Activated CD8-positive, alpha-beta memory T cell treated with anti-CD3 and anti-CD28 coated beads for 36 hours (primary cell): ENCODE results near the gene GAP43. TPM values are rescaled to one million over a fixed set of nuclear protein-coding genes. Genes with fewer than 3 reads are reported as not detected.

ENCODE experiments used
- CTCF ChIA-PET: fragments of 350-600 bp; sonication (Branson Sonifier 250); formaldehyde crosslinking; loops from one replicate; lab custom pipeline; 2021; ENCODE audit warnings: antibody characterized with exemption; lab: Charles Lee
- POLR2A ChIA-PET: fragments of 350-600 bp; sonication (Branson Sonifier 250); formaldehyde crosslinking; loops from one replicate; lab custom pipeline; 2021; ENCODE audit warnings: antibody characterized with exemption; lab: Charles Lee
- total RNA-seq, 2 experiments: library from RNA; stranded (reverse); gene quantifications; one replicate each; pipeline ENCODE4 v1.2.3, GENCODE V29; 2021

The GAP43 gene
- total RNA-seq, 2 experiments from 2014 or later, result 0.10 TPM; not detected in 1

GRCh38 chr3:115658337-115659181 is 35.2 kb downstream of the GAP43 start:
- CTCF ChIA-PET, result interaction anchor here (1.3 kb wide), 1 partner anchor 34 kb away, joined by 4 read pairs; no protein-coding TSS in a partner anchor
- POLR2A ChIA-PET, result interaction anchor here (0.7 kb wide), 1 partner anchor 9 kb away, joined by 3 read pairs; no protein-coding TSS in a partner anchor

DNA sequence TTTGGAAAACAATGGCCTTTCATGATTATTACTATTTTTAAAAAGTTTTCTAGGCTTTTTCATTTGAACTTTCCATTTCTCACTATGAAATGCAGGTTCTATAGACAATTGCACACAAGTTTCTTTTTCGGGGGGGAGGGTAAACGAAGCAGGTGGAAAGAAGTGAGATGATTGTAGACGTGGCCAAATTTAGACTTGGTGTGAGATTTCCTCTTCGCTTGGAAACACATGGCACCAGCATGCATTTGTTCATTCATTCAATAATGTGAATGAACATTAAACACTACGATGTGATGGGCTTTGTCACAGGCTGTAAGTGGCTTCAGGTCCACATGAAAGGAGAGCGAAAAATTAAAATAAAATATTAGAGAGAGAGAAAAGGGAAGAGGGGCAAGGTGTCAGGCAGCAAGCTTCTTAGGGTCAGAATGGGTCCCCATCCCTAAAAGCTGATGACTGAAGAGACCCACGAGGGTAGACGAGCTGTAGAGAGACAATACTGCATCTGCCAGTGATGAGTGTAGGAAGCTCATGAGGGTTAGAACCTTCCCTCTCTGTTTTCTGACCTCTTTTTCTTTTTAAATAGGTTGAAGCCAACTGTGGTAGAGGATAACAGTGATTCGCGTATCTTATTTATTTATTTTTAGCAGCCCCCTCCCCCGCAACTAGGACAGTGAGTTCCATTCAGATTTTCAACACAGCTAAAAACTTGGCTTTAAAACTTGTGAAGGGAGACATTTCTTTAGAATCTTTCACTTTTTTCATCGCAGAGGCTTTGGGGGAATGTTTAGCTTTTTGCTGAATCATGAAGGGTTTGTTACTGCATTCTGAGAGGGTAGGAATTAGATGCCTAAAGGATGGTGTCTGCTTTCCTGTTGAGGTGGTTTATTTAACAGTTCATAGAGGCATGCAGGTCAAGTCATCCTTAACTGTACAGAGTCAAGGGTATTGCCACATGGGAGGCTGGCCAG is 36.2 kb downstream of the GAP43 start:
- CTCF ChIA-PET, result no interaction called here
- POLR2A ChIA-PET, result interaction anchor here (0.7 kb wide), 1 partner anchor 8 kb away, joined by 3 read pairs; no protein-coding TSS in a partner anchor

- POLR2A ChIA-PET, result no interaction called here
- CTCF ChIA-PET, result no interaction called here
Observed at GRCh38 chr3:115660646-115661337, 37.5 kb downstream of the GAP43 start.

DNA sequence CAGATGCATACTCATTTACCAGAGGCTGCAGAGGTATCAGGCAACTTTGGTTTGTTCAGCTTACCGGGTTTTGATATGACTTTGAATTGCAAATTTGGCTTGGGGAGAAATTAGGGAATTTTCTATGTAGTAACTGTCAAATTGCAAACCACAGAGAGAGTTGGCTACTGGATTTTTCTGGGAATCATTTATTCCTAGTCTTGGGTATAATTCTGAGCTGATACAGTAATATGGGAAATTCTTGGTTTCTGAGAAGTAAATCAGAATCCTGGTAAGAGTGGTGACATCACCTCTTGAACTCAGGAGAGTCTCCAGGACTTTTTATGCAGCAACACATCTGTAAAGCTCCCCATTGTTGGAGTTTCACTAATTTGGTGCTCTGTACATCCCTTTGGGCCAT is 39.0 kb downstream of the GAP43 start:
- CTCF ChIA-PET, result interaction anchor here (0.6 kb wide), 1 partner anchor 896 kb away, joined by 3 read pairs; no protein-coding TSS in a partner anchor

DNA sequence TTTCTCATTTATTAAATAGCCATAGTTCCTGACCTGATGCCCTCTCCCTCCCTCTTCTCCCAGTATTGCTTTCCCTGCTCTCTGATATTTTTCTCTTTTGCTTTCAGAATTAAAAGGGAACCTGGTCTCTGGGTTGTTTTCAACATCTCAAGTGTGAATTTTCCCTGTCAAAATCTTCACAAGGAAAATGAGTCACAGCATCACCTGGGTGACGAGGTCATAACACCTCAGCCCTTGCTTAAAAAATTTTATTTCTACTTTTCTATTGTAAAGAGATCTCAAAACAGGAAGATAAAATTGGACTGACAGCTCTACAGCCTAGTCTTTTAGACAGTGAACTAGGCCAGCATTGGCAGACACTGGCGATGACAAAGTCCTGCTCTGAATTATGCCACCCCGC is 40.1 kb downstream of the GAP43 start:
- CTCF ChIA-PET, result no interaction called here
- POLR2A ChIA-PET, result no interaction called here

More for the DNA sequence above, 39.0 kb downstream of the GAP43 start:
- POLR2A ChIA-PET, result interaction anchor here (1.0 kb wide), 1 partner anchor 122 kb away, joined by 6 read pairs; no protein-coding TSS in a partner anchor

- ChIA-PET POLR2A (no interaction called here), CTCF (interaction anchor here (0.7 kb wide), 1 partner anchor 46 kb away, joined by 3 read pairs; no protein-coding TSS in a partner anchor)
Observed at GRCh38 chr3:115666081-115666480, 42.8 kb downstream of the GAP43 start.

DNA sequence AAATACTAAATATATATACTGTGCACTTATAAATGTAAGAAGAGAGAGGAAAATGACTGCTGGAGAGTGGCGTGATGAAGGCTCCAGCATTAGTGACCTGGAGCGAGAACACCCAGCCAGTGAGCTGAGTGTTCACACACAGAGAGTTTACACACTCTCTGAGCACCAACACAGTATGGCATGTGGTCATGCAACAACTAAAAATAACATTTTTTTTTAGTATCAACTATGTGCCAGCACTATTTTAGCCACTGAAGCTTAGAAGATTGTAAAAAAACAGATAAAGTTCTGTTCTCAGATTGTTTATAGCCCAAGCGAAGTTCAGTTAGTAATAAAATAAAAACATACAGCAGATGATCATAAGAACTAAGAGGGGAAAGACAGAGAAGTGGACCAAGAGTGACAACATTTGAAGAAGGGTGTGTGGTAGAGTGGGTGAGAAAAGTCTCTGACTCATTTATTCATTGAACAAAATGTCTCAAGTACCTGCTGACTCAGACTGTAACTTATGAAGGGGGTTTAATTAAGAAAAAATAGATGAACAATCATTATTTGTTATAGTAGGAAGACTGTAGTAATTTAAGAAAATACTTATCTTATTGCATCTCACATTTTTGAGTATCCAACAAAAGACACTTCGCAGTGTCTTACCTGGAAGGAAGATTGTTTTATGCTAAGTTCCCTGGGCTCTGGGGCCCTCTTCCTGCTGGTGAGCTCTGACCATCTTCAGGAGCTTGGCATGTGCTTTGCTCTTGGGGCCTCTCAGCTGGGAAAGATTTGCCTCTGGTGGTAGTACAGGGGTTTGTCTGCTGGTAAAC is 43.8 kb downstream of the GAP43 start:
- POLR2A ChIA-PET, result interaction anchor here (0.5 to 0.7 kb wide), 2 partner anchors 8 to 105 kb away, joined by 3 read pairs; no protein-coding TSS in a partner anchor
- CTCF ChIA-PET, result no interaction called here

- CTCF ChIA-PET, result no interaction called here
- POLR2A ChIA-PET, result interaction anchor here (0.7 kb wide), 1 partner anchor 105 kb away, joined by 3 read pairs; no protein-coding TSS in a partner anchor
Observed at GRCh38 chr3:115667738-115668065, 44.4 kb downstream of the GAP43 start.

GRCh38 chr3:115670911-115671310 is 47.6 kb downstream of the GAP43 start:
- ChIA-PET POLR2A (no interaction called here), CTCF (no interaction called here)

DNA sequence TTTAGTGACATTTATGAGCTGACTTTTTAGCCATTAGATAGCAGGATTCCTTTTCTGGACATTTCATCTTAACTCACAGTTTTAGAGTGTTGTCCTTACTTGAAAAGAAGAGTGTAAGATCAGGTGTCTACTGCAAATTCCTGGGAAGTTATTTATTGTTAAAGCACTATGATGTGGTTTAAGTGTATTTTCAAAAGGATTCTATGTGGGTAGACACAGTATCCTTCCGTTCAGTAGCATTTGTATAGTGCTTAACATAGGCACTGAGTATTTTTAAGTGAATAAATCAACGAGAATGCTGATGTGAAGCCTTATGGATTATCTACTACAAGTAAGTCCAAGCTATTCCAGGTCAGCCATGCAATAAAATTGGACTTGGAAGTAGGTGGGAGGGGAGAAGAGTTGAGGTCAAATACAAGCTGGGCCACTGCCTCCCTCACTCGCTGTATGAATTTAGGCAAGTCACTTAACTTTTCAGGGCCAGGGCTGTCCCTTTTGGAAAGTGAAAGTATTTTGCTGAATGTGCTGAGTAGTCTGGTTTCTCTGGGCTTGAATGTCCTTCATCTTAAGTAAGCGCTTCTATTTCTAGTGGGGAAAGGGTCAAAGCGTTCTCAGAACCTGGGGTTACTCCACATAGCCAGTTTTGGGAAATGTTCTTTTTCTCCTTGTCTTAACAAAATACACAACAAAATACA is 48.6 kb downstream of the GAP43 start:
- ChIA-PET POLR2A (no interaction called here), CTCF (no interaction called here)

DNA sequence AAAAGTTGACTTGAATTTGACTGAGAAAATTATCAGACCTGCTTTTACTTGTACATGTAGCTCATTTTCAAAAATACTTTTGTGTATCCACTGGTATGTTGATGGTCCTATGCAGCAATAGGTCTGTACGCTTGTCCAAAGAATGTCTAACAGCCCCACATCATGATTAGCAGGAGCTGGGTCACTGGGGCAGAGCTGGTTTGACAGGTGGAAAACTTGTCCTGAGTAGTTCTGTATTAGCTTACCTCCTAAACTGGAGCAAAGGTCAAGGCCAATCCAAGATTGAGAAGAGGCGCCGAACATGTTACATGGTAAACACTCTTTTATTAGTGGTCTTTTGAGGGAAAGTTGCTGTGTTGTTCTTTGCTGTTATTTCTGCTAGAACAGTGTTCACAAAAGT is 50.6 kb downstream of the GAP43 start:
- CTCF ChIA-PET, result no interaction called here
- POLR2A ChIA-PET, result no interaction called here

DNA sequence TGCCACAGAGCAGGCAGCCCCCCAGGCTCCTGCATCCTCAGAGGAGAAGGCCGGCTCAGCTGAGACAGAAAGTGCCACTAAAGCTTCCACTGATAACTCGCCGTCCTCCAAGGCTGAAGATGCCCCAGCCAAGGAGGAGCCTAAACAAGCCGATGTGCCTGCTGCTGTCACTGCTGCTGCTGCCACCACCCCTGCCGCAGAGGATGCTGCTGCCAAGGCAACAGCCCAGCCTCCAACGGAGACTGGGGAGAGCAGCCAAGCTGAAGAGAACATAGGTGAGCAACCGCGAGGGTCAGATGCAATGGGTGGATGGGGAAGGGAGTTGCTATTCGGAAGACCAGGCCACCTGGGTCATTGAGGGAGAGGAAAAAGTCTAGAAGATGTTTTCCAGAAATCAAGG is 53.0 kb downstream of the GAP43 start:
- POLR2A ChIA-PET, result no interaction called here
- CTCF ChIA-PET, result no interaction called here

DNA sequence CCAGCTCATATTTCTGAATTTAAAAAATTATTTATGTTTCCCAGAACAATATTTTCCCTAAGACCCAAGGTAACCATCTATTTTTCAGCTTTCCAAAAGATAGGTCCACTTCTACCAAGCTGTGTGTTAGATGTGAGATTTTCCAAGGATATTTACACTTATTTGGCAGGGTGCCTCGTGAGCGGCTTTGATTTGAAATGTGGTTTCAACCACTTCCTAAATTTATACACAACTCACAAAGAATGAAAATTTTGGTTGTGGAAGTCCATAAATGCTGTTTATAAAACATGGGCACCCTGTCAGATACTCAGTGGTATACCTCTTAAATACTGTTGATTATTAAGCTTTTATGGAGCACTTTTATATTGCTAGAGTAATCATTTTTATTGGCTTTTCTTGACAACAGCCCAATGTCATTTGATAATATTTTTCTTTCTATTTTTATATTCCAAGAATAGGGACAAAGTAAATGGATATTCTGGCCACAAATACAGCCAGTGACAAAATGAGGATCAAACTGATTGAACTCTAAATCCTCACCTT is 57.6 kb downstream of the GAP43 start:
- ChIA-PET CTCF (interaction anchor here (0.8 kb wide), 1 partner anchor 30 kb away, joined by 3 read pairs; no protein-coding TSS in a partner anchor), POLR2A (no interaction called here)

GRCh38 chr3:115681736-115682135 is 58.4 kb downstream of the GAP43 start:
- POLR2A ChIA-PET, result no interaction called here
- CTCF ChIA-PET, result interaction anchor here (1.1 kb wide), 1 partner anchor 12 kb away, joined by 3 read pairs; no protein-coding TSS in a partner anchor

- CTCF ChIA-PET, result no interaction called here
- POLR2A ChIA-PET, result no interaction called here
Observed at GRCh38 chr3:115683305-115683704, 60.0 kb downstream of the GAP43 start.

DNA sequence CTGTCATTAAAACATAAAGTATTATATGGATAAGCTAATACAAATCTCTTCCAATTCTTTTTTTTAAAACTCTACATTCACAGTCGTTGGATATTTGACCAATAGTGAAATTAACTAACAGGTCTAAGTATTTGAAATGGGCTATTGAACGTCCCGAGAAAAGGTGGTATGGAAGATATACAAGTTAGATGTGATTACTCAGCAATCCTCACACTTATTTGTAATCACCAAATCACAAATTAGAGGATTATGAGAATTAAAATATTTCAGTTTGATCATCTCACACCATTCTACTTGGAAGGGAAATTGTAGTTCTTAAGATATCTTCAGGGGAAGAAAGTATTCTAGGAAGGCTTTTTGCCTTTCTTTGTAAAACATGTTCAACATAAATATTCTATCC is 60.5 kb downstream of the GAP43 start:
- POLR2A ChIA-PET, result no interaction called here
- CTCF ChIA-PET, result no interaction called here

GRCh38 chr3:115685097-115685496 is 61.8 kb downstream of the GAP43 start:
- POLR2A ChIA-PET, result no interaction called here
- CTCF ChIA-PET, result no interaction called here
